Ovary (tissue), 9 donors: Measurements from ENCODE around the gene C3orf33. TPM values are rescaled to one million over a fixed set of nuclear protein-coding genes. Genes with fewer than 3 reads are reported as not detected.
"Not testable (repeated sequence)": the region's sequence is repeated elsewhere in the genome, so short reads cannot be mapped to it uniquely, and the experiment has no call there.

Source experiments
- DNase-seq, 5 donors: peaks; one replicate each; pipeline ENCODE4 v3.0.0-alpha.2; 2019 to 2020
- H3K27ac ChIP-seq, 2 donors: fragments of 200-600 bp; one replicate each; pipeline versions ENCODE4 v1.5.1 to v1.8.0; 2019 to 2022
- H3K27me3 ChIP-seq: fragments of 200-600 bp; one replicate; pipeline ENCODE4 v1.8.0; 2022
- H3K36me3 ChIP-seq: fragments of 200-600 bp; sonication (generic); one replicate; pipeline ENCODE4 v1.5.1; 2019
- H3K4me1 ChIP-seq: one replicate; pipeline ENCODE4 v1.8.1; 2013; ENCODE audit warnings: mild to moderate bottlenecking, moderate library complexity; ENCODE audit not compliant: insufficient read depth
- H3K4me3 ChIP-seq: fragments of 200-600 bp; sonication (generic); one replicate; pipeline ENCODE4 v1.5.1; 2017
- H3K9me3 ChIP-seq, 2 donors: fragments of 200-600 bp in 1 of 2; sonication (generic) in 1 of 2; one replicate each; pipeline versions ENCODE4 v1.5.1 to v1.8.1; 2013 to 2019; ENCODE audit warnings: mild to moderate bottlenecking in 1 of 2, moderate library complexity in 1 of 2
- EP300 ChIP-seq: sonication (generic); formaldehyde crosslinking; IDR thresholded peaks from one replicate; pipeline ENCODE4 v1.6.1; 2017; ENCODE audit warnings: antibody characterized with exemption
- POLR2A ChIP-seq: fragments of 450-650 bp; IDR thresholded peaks from one replicate; pipeline ENCODE4 v1.6.1; 2017; ENCODE audit warnings: antibody characterized with exemption, mild to moderate bottlenecking, moderate library complexity
- WGBS, 3 donors: extraction: QIAGEN DNeasy Blood & Tissue Kit in 1 of 3; methylation state at CpG; one replicate each; pipeline versions ENCODE4 v1.1.5 to v1.1.7; 2013 to 2017; 5-methylcytosine and 5-hydroxymethylcytosine counted together
- intact Hi-C, 4 donors: fragments of 100-400 bp; cut with DNase I; formaldehyde crosslinking; loops; one replicate each; pipeline versions ENCODE4 v1.11.0 to v1.15.1; 2022 to 2023
- polyA plus RNA-seq, 2 donors: library from polyadenylated mRNA; stranded (reverse); fragments of 200-250 nt in 1 of 2; fragments of 350-450 nt in 1 of 2; fragmentation: Illumina TruSeq in 1 of 2; extraction: RNeasy Lipid Tissue Mini Kit (QIAGEN cat#74804) in 1 of 2; gene quantifications; one replicate each; pipeline ENCODE4 v1.2.3, GENCODE V29; 2013 to 2014
- total RNA-seq, 7 donors: library from RNA; depleted of rRNA in 2 of 7; stranded (reverse); fragments of >200 nt in 2 of 7; fragmentation: NEBNext Ultra II Directional in 3 of 7; extraction: Animal tissue kit (Norgen Biotek cat#: 25700) in 3 of 7; gene quantifications; one replicate each; pipeline versions ENCODE4 v1.1.0 to v1.2.4, GENCODE V29; 2016 to 2023
- TF ChIP-seq, protein P1 (sequence below), 3 donors: fragments of 450-650 bp in 2 of 3; fragments of 200-600 bp in 1 of 3; IDR thresholded peaks; one replicate each; pipeline versions ENCODE4 v1.5.1 to v1.8.0; 2016 to 2022; ENCODE audit warnings: antibody characterized with exemption in 3 of 3, mild to moderate bottlenecking in 1 of 3
- donor health status: DM: no; HTN: no; CAD: no; lungs with moderate emphysema.
- donor health status: DM: no; HTN: no; CAD: no.
- donor health status: Bipolar disorder and iron deficiency.
- donor health status: DM: yes; HTN: yes; CAD: no.
- donor health status: DM: no; HTN: no; CAD: no.
- donor health status: DM: yes; HTN: yes; CAD: no.

The C3orf33 gene
- total and polyA plus RNA-seq, 9 donors: 4.5 to 7.6 (median 6.3) TPM

DNA sequence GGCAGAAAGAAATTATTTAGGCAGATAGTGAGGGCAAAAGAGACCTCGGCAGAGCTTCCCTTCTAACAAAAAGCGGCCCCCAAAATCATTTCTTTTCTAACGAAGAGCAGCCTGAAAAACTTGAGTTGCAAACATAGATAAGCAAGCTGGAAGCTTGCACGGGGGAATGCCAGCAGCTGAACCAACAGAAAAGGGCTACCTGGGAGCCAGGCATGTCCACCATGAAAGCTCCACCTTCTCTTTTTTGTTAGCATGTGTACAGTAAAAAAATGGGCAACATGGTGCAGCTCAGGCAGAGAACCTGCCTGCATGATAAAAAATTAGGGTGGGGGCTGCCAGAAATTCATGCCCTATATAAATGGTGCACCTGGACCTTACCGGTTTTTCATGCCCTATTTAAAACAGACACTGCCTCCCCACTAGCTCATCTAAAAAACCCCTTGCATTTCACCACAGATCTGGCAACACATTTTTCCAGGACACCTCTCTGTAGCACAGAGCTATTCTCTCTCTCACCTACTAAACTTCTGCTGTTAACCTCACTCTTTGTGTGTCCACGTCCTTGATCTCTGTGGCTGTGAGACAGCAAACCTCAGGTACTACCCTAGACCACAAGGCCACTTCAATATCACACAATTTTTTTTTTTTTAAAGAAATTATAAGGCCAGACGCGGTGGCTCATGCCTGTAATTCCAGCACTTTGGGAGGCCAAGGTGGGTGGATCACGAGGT lies 29.4 kb upstream of the C3orf33 start:
- WGBS, 3 donors: 80 to 81% (median 80%) methylated on average over 9 of the region's 9 CpGs
- TF ChIP-seq EP300 (no peak), POLR2A (no peak)
- TF ChIP-seq, protein P1, sequence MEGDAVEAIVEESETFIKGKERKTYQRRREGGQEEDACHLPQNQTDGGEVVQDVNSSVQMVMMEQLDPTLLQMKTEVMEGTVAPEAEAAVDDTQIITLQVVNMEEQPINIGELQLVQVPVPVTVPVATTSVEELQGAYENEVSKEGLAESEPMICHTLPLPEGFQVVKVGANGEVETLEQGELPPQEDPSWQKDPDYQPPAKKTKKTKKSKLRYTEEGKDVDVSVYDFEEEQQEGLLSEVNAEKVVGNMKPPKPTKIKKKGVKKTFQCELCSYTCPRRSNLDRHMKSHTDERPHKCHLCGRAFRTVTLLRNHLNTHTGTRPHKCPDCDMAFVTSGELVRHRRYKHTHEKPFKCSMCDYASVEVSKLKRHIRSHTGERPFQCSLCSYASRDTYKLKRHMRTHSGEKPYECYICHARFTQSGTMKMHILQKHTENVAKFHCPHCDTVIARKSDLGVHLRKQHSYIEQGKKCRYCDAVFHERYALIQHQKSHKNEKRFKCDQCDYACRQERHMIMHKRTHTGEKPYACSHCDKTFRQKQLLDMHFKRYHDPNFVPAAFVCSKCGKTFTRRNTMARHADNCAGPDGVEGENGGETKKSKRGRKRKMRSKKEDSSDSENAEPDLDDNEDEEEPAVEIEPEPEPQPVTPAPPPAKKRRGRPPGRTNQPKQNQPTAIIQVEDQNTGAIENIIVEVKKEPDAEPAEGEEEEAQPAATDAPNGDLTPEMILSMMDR (IDR thresholded peaks at IDR 0.05): no peak
- intact Hi-C loops: no loop called here

DNA sequence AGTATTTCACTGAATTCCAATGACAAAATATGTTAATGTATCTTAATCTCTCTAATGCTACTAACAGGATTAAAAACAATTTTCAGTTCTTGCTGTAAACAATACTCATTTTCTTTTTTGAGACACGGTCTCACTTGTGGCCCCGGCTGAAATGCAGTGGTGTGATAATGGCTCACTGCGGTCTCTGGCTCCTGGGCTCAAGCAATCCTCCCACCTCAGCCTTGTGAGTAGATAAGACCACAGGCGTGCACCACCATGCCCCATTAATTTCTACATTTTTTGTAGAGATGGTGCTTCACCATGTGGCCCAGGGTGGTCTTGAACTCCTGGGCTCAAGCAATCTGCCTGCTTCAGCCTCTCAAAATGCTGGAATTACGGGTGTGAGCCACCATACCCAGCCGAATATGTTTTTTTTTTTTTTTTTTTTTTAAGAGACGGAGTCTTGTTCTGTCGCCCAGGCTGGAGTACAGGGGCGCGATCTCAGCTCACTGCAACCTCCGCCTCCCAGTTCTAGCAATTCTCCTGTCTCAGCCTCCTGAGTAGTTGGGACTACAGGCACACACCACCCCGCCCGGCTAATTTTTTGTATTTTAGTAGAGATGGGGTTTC lies 22.5 kb upstream of the C3orf33 start:
- intact Hi-C loops, DNase-seq, H3K36me3 ChIP-seq, H3K27ac ChIP-seq, H3K4me1 ChIP-seq, H3K9me3 ChIP-seq, H3K4me3 ChIP-seq, H3K27me3 ChIP-seq: not testable (repeated sequence)
- 89 to 98% (median 93%) methylated on average over 13 of the region's 13 CpGs for WGBS, 3 donors

More for the DNA sequence above, 29.4 kb upstream of the C3orf33 start:
- Histone ChIP-seq H3K4me3 (no peak overlapping the region), H3K27ac (no peak overlapping the region), H3K9me3 (no peaks in the 10 kb centered on the region), H3K4me1 (no peaks in the 10 kb centered on the region), H3K36me3 (no peaks in the 10 kb centered on the region), H3K27me3 (no peaks in the 10 kb centered on the region)
- no peak for DNase-seq

DNA sequence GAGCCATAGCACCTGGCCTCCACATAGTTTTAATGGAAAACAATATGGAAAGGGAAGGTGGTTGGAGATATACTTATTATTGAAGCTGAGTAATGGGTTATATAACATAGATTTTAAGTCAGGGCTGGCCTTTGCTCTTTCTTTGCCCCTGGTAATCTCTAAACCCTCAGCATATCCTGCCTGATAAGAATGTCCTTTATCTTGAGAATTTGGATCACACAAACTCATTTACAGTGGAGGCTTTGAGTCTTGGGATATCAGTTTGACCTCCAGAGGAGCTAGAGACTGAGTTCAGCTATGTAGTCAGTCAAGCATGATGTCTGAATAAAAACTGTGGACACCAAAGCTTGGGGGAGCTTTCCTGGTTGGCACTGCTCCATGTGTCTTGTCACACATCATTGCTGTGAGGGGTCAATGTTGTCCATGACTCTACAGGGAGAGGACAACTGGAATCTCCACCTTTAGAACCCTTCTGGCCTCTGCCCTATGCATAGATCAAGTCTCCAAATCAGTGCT lies 9.0 kb upstream of the C3orf33 start:
- no peak overlapping the region for H3K27ac ChIP-seq
- no peaks in the 10 kb centered on the region for H3K27me3 ChIP-seq
- no peaks in the 10 kb centered on the region for H3K36me3 ChIP-seq
- no peak for TF ChIP-seq POLR2A
- TF ChIP-seq EP300: no peak
- TF ChIP-seq, protein P1 (IDR thresholded peaks at IDR 0.05): no peak
- no peak overlapping the region for H3K4me3 ChIP-seq
- intact Hi-C loops: no loop called here
- no peak for DNase-seq
- H3K9me3 ChIP-seq: no peaks in the 10 kb centered on the region
- no peaks in the 10 kb centered on the region for H3K4me1 ChIP-seq

DNA sequence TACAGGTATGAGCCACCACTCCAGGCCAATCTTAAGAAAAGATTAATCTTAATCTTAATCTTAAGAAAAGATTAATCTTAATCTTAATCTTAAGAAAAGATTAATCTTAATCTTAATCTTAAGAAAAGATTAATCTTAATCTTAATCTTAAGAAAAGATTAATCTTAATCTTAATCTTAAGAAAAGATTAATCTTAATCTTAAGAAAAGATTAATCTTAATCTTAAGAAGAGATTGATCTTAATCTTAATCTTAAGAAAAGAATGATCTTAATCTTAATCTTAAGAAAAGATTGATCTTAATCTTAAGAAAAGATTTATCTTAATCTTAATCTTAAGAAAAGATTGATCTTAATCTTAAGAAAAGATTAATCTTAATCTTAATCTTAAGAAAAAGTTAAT lies 7.1 kb upstream of the C3orf33 start:
- H3K27me3 ChIP-seq, intact Hi-C loops, H3K36me3 ChIP-seq, H3K4me3 ChIP-seq, H3K9me3 ChIP-seq, H3K27ac ChIP-seq, DNase-seq, H3K4me1 ChIP-seq: not testable (repeated sequence)

DNA sequence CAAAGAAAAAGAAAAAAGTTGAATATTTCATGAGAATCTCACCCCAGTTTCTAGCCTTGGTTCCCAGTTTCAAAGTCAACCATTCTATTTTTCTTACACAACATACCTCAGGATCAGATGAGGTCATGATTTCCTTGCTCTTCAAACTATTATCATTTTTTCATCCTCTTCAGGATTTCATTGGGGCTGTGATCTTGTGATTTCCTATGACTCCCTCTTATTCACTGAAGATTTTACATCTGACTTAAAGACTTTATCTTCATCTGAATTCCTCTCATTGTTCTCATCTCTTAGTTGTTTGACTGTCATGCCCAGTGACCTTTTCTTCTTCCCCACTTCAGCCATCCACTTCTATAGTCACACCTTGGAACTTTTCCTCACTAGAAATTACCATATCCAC lies 3.1 kb upstream of the C3orf33 start:
- Histone ChIP-seq H3K4me3 (no peak overlapping the region), H3K27ac (no peak overlapping the region), H3K9me3 (no peaks in the 10 kb centered on the region), H3K36me3 (no peaks in the 10 kb centered on the region), H3K4me1 (no peaks in the 10 kb centered on the region), H3K27me3 (no peaks in the 10 kb centered on the region)
- intact Hi-C loops: loop anchor here in 2 of 4 donors (5.0 kb wide), 2 partner anchors 43 to 63 kb away; partner anchors contain the start of genes GMPS (in 1 of the 2) and SLC33A1 (in 1 of the 2)
- TF ChIP-seq EP300: no peak
- no peak for DNase-seq

DNA sequence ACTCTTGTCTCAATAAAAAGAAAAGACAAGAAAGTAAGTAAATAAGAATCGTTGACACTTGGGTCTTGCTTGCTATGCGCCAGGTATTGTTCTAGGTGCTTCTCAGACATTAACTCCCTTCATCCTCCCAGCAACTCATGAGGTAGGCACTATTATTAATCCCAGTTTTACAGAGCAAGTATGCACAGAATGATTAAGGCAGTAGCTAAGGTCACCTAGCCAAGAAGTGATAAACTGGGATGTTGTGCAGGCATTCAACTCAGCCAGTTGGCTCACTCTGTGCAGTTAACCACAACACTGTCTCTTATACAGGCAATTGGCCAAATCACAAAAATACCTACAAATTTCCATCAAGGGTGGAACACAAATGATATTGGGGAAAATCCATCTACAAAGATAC lies 1.7 kb upstream of the C3orf33 start:
- Histone ChIP-seq H3K36me3 (no peaks in the 10 kb centered on the region), H3K27ac (no peak overlapping the region), H3K4me1 (no peaks in the 10 kb centered on the region), H3K9me3 (no peaks in the 10 kb centered on the region), H3K4me3 (no peak overlapping the region), H3K27me3 (no peaks in the 10 kb centered on the region)
- intact Hi-C loops: loop anchor here in 2 of 4 donors (5.0 kb wide), 2 partner anchors 44 to 64 kb away; partner anchors contain the start of genes GMPS (in 1 of the 2) and SLC33A1 (in 1 of the 2)
- 87 to 95% (median 88%) methylated on average over 2 of the region's 2 CpGs for WGBS, 3 donors
- DNase-seq: no peak
- TF ChIP-seq EP300: no peak
- TF ChIP-seq, protein P1 (IDR thresholded peaks at IDR 0.05): no peak
- TF ChIP-seq POLR2A: no peak
